Astrocyte of the spinal cord (primary cell): ENCODE data around the gene C10orf90.

Source experiments
- DNase-seq: peaks from one replicate; pipeline ENCODE4 v3.0.0; 2011; ENCODE audit warnings: low read depth, low spot score
- H3K4me3 ChIP-seq: 2 replicates; pipeline ENCODE4 v1.5.1; 2011; ENCODE audit warnings: low read depth, mild to moderate bottlenecking, low read length, moderate library complexity
- CTCF ChIP-seq: IDR thresholded peaks from 2 replicates; pipeline ENCODE4 v1.5.1; 2012; ENCODE audit warnings: low read depth, mild to moderate bottlenecking, low read length, inconsistent platforms
- in situ Hi-C: cut with HindIII; loops from 2 replicates; pipeline ENCODE4 v1.10.0; 2017; ENCODE audit warnings: low sequenced_read_pairs

The C10orf90 gene

GRCh38 chr10:126675656-126676438 lies 5.4 kb upstream of the C10orf90 start:
- no peak for DNase-seq
- H3K4me3 ChIP-seq, result no peak overlapping the region
- in situ Hi-C loops, result no loop called here
- TF ChIP-seq CTCF, result no peak

- DNase-seq, result no peak
- in situ Hi-C loops, result no loop called here
- H3K4me3 ChIP-seq, result no peak overlapping the region
- no peak for TF ChIP-seq CTCF
These were observed 4.4 kb upstream of the C10orf90 start for GRCh38 chr10:126674741-126675515.

- no peak overlapping the region for H3K4me3 ChIP-seq
- no peak for DNase-seq
- TF ChIP-seq CTCF, result no peak
- in situ Hi-C loops, result no loop called here
These were observed 3.1 kb upstream of the C10orf90 start for GRCh38 chr10:126673565-126673964.

- DNase-seq, result no peak
- no peak overlapping the region for H3K4me3 ChIP-seq
- in situ Hi-C loops, result no loop called here
- TF ChIP-seq CTCF, result no peak
These were observed 996 bp upstream of the C10orf90 start for GRCh38 chr10:126671402-126671975.

- in situ Hi-C loops, result no loop called here
- no peak overlapping the region for H3K4me3 ChIP-seq
- DNase-seq, result no peak
- TF ChIP-seq CTCF, result no peak
These were observed 385 bp upstream of the C10orf90 start for GRCh38 chr10:126670895-126671261.

- no peak for TF ChIP-seq CTCF
- DNase-seq, result no peak
- H3K4me3 ChIP-seq, result no peak overlapping the region
- in situ Hi-C loops, result no loop called here
These were observed 1.3 kb downstream of the C10orf90 start for GRCh38 chr10:126669168-126669567.
